ENCODE results near the gene ELAVL2.

- TF ChIP-seq SP1 (IDR thresholded peaks at IDR 0.05) (no peak), SUZ12 (IDR thresholded peaks at IDR 0.05) (no peak)
Observed at GRCh38 chr9:23669776-23670175, 156.3 kb downstream of the ELAVL2 start.
